Heart left ventricle (tissue), 13 donors: ENCODE results near the gene MIPOL1.

Experiments used
- POLR2A ChIP-seq, 2 donors: fragments of 450-650 bp; IDR thresholded peaks; one replicate each; pipeline ENCODE4 v1.6.1; 2017; ENCODE audit warnings: antibody characterized with exemption in 2 of 2, mild to moderate bottlenecking in 2 of 2, moderate library complexity in 2 of 2
- TF ChIP-seq, protein P1 (sequence below), 12 donors: fragments of 200-600 bp; sonication (generic) in 4 of 12; IDR thresholded peaks; one replicate each; pipeline versions ENCODE4 v1.5.0 to v1.8.0; 2018 to 2022; ENCODE audit warnings: antibody characterized with exemption in 12 of 12, mild to moderate bottlenecking in 5 of 12
- donor health status: ischemic (EF 13 %, LVEDD 7.1; RV severe dilation, severe dysfunction).
- donor health status: DM: no; HTN: yes; CAD: no.
- donor health status: DM: no; HTN: no; CAD: no.
- donor health status: ischemic (EF 25% LVEDD 6.9; RV normal size, moderate dysfunction).
- donor health status: ischemic (EF 25% LVEDD 5.7; RV mildly dilated, moderate dysfunction).
- donor health status: ischemic (EF 35%, LVEDD 5.7; RV mildly dilated, moderate dysfunction).
- donor health status: nonischemic (EF 11% LVEDD 7.7; RV severe dilation, severe dysfunction).
- donor health status: DM: yes; HTN: yes; CAD: no.
- donor health status: PGD.
- donor health status: ischemic (EF 29% LVEDD 5.4; RV normal size, mild dysfunction).
- donor health status: nonischemic (EF 23%, LVEDD 6.1; RV moderate dilation, normal function).

GRCh38 chr14:37375566-37375965 is 177.8 kb downstream of the MIPOL1 start:
- TF ChIP-seq, protein P1, sequence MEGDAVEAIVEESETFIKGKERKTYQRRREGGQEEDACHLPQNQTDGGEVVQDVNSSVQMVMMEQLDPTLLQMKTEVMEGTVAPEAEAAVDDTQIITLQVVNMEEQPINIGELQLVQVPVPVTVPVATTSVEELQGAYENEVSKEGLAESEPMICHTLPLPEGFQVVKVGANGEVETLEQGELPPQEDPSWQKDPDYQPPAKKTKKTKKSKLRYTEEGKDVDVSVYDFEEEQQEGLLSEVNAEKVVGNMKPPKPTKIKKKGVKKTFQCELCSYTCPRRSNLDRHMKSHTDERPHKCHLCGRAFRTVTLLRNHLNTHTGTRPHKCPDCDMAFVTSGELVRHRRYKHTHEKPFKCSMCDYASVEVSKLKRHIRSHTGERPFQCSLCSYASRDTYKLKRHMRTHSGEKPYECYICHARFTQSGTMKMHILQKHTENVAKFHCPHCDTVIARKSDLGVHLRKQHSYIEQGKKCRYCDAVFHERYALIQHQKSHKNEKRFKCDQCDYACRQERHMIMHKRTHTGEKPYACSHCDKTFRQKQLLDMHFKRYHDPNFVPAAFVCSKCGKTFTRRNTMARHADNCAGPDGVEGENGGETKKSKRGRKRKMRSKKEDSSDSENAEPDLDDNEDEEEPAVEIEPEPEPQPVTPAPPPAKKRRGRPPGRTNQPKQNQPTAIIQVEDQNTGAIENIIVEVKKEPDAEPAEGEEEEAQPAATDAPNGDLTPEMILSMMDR (IDR thresholded peaks at IDR 0.05): no peak
- no peak for TF ChIP-seq POLR2A (IDR thresholded peaks at IDR 0.05)
